NCI-H146 treated with DMSO at 0.1 percent for 48 hours (cell line): ENCODE measurements around the gene CCNE1.

ENCODE experiments used
- DNase-seq: peaks from one replicate; lab custom pipeline; 2025; ENCODE audit not compliant: unreplicated experiment; lab: John Stamatoyannopoulos, UW

The CCNE1 gene

DNA sequence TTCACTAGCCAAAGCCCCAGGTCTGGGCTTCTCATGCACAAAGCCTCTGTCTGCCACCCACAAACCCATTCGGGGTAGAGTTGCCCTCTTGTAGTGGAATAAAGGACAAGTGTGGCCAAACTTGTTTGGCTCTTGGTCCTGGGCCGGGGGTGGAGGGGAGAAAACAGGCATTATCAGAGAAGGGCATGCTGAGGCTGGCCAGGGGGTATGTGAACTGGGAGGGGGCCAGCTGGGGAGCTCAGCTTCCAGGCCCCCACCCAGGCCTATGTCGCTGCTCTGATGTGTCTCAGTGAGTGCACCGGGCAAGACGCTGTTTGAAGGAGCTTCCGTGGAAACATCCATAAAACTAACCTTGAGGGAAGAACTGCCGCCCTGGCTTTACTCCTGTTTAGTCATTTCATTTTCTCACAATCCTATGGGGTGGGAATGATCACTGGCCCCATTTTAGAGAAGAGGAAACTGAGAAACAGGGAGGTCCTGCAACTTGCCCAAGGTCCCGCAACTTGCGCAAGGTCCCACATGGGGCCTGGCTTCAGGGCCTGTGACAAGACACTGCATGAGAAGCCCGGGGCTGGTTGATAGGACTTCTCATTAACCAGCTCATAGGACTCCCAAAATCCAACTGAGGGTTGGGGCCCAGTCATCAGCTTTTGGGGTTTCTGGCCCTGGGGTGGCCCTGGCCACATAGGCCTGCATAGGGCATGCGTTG, 30.8 kb downstream of the CCNE1 start:
- DNase-seq = no peak

DNA sequence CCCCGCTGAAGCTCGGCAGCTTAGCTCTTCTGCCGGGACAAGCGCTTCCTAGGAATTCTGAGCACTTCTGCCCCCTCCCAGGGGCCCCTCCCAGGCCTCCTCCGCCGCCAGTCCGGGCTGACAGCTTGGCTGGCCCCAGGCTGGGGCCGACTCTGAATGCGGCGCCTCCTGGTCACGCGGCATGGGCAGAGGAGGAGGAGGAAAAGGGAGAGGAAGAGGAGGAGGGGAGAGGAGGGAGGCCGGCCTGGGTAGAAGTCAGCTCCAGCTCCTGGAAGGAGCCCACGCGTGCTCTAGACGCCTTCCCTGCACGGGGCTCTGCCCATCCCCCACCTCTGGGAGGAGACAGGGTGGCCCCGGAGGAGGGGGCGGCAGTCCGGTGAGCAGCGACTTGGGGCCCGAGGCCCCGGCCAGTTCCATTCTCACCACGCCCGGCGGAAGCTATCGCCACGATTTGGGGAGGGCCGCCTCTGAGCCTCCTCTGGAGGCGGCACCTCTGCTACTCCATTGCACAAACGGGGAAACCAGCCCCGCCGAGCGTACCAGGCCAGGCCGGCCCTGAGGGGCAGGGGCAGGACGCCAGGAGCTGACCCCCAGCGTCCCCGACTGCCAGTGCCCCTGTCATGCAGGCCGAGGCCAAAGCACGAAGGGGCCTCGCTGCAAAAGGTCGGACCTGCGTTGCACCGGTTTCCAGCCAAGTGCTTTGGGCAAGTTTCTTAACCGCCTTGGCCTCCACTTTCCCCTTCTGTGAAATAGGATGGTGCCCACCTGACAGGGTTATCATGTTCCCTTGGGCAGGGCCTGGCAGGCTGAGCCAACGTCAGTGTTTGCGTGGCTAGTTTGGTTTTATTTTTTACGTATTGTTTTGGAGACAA, 31.6 kb downstream of the CCNE1 start:
- DNase-seq = no peak

DNA sequence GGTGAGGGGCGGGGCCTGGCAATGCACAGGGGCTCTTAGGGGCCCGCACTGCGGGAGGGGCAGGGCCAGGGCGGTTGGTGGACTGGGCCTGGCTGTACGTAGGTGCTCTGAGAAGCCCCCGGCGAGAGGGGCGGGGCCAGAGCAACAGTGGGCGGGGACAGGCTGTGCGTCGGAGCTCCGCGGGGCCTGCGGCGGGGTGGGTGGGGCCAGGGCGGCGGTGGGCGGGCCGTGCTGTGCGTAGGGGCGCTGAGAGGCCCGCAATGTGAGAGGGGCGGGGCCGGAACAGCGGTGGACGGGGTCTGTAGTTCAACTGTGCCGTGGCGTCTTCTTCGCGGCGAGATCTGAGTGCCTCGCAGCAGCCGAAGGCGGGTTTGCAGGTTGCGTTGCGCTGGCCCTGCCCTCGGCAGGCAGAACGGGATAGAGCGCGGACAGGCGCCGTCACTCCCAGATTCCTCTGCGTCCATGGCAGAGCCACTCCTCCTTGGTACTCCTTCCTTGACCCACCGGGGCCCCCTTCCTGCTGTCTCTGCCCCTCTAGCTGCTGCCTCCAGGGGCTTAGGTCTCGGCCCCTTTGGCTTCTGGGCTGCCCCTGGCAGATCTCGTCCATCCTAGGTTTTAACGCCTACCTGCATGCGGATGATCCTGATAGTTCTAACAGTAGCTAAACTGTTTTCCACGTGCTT, 33.2 kb downstream of the CCNE1 start:
- DNase-seq = peak; percentile 96

DNA sequence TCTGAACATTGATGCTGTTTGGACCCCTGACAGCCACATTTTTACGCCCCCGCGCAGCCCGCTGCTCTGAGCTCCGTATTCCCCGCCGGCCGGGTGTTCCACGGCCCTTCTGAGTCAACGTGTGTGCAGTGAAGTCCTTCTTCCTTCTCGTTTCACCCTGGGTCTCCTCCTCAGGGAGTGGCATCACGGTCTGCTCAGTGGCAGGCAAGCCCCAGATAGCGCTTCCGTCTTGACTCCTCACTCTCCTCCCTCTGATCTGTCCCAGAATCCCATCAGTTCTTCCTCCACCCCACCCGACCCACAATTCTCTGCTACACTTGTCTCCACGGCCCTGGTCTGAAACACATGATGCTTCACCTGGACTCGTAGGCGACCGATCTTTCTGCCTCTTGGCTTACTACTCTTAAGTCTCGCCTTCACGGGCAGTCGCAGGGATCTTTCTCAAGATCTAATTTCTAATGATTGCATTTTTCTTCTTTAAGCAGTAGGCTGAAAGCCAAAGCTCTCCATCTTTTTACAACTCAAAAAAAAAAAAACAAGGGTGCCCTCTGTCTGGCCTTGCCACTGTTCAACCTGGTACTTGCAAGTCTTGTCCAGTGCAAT, 33.9 kb downstream of the CCNE1 start:
- peak; percentile 27 for DNase-seq

GRCh38 chr19:29849208-29849607, 37.4 kb downstream of the CCNE1 start:
- DNase-seq = no peak

DNA sequence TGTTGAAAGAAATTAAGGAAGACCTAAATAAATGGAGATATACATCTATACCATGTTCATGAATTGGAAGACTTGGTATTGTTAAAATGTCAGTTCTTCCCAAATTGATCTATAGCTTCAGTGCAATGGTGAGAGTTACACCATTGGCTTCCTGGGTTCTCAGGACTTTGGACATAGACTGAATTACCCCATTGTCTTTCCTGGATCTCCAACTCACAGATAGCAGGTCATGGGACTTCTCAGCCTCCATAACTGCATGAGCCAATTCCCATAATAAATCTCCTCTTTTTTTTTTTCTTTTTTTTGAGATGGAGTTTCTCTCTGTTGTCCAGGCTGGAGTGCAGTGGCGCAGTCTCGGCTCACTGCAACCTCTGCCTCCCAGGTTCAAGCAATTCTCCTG, 38.7 kb downstream of the CCNE1 start:
- no peak for DNase-seq

GRCh38 chr19:29851769-29852521, 40.2 kb downstream of the CCNE1 start:
- DNase-seq = no peak

DNA sequence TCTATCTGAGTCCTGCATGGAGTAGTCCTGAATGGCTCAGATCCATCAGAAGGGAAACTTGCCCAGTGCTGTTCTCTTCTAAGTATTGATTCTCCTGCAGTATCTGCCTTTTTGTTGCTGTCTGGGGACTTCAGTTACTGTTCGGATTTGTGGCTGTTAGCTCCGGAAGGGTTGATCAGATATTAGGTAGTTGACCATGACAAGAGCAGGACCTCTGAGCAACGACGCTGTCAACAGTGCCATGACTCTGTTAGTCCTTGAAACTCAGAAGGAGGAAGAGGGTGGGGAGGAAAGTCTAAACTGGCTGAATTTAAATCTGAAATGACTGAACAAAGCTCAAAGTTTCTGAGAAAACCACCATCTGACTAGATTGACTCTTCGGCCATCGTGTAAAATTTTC, 42.2 kb downstream of the CCNE1 start:
- DNase-seq = no peak

- no peak for DNase-seq
Observed at GRCh38 chr19:29855087-29855486, 43.3 kb downstream of the CCNE1 start.

DNA sequence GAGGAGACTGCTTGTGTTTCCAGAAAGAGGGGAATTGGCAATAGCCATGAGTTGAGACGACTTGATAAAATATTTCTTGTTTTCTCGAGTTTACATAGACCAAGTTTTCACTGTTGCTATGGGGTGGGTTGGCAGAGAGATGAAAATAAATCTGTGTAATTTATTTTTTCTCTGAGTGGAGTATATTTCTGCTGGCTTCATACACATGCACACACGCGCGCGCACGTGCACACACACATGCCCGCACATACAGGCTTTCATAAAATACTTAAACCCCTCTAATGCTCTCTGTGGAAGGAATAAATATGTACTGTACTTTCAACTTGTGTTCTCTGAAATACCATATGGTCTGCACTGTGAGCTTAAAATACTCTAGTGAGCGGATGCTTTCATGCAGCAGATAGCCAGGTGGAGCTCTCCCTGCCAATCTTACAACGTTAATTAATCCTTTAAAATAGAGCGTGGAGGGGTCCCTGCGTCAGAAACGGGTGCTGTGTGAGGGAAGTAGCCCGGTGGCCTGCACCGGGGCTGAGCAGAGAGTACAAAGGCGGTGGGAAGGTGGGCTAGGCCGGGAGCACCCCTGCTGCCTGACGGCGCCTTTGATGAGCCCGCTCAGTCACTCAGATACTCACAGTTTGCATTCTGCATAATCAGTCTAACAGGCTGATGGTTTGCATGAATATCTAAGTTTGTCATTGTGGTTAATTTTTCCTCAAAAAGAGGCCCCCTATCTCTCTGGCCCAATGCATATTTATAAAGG, 44.1 kb downstream of the CCNE1 start:
- no peak for DNase-seq

GRCh38 chr19:29858000-29858596, 46.3 kb downstream of the CCNE1 start:
- DNase-seq = peak; percentile 26

GRCh38 chr19:29858621-29859020, 46.8 kb downstream of the CCNE1 start:
- no peak for DNase-seq

DNA sequence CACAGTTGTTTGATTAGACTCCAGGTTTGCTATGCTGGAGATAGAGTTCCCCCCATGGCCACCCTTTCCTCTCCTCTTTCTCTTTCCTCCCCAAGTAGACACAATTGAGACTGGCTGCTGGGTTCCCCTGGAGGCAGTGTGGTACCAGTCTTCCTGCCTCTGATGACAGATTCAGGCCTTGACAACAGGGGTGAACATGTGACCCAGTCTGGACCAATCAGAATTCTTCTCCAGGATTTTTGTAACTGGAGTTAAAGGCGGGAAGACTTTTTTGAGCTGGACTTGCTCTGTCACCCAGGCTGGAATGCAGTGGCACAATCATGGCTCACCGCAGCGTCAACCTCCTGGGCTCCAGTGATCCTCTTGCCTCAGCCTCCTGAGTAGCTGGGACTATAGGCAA, 48.7 kb downstream of the CCNE1 start:
- DNase-seq = no peak

DNA sequence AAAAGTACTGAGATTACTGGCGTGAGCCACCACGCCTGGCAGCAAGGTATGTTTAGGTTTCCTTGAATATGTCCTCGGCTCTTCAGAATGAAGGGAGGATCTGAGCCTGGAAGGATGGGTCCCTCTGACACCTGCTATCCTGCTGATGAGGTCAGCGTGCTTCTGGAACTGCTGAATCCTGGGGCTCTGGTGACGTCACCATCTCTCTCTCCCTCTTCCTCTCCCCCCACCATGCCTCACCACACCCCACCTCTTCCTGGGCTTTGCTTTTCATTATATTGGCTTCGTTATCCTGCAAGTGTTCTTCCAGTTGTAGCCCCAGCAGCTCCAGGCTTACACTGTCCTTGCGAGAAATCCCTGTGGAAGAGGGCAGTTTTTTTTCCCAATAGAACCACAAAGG, 49.8 kb downstream of the CCNE1 start:
- no peak for DNase-seq

GRCh38 chr19:29866011-29866410, 54.2 kb downstream of the CCNE1 start:
- no peak for DNase-seq

GRCh38 chr19:29867984-29868383, 56.2 kb downstream of the CCNE1 start:
- no peak for DNase-seq

GRCh38 chr19:29871143-29871542, 59.4 kb downstream of the CCNE1 start:
- DNase-seq = no peak

- no peak for DNase-seq
Observed at GRCh38 chr19:29872224-29872731, 60.5 kb downstream of the CCNE1 start.

DNA sequence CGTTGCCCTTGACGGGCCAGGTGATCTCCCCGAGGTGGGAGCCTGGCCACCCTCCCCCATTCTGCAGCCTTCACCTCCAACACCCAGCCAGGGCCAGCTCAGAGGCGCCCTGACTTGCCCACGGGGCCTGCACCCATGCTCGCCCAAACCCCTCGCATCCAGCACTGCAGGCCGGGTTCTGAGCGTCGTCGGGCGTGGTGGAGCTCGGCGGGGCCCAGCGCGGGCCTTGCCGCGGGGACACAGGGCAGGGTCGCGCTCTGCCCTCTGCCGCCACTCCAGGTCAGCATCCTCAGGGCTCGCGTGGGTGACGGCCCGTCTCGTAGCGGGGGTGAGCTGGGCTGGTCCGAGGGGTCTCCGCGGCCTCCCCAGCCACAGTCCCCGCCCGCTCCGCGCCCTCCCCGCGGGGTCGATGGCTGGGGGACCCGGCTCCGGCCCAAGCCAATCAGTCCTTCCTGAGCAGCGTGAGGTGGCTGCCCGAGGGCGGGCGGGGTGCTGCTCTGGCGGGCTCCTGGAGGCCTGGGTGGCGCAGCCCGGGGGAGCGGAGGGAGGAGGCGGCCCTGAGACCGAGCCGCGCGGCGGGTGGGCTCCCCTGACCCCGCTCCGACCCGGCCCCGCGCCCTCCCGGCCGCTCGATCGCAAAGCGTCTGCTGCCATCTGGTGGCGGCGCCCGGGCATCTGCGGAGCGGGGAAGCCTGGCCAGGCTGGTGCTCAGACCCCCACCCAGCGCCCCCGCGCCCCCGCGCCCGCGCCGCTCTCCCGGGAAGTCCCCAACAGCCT, 61.4 kb downstream of the CCNE1 start:
- no peak for DNase-seq
